WTC11 (cell line): ENCODE measurements around the gene LRIG1. TPM values are rescaled to one million over a fixed set of nuclear protein-coding genes. Genes with fewer than 3 reads are reported as not detected.

ENCODE experiments used
- ATAC-seq: fragments of 200-7000 bp; cut with Tn5 transposase; 2 replicates; pipeline ENCODE4 v1.10.0; 2021; ENCODE audit warnings: mild to moderate bottlenecking, moderate library complexity
- CTCF ChIA-PET: fragments of 300-600 bp; sonication (Branson Sonifier 250); formaldehyde crosslinking; loops from one replicate; lab custom pipeline; 2021; ENCODE audit warnings: antibody characterized with exemption; lab: Charles Lee
- POLR2A ChIA-PET: fragments of 350-600 bp; sonication (Branson Sonifier 250); formaldehyde crosslinking; loops from one replicate; lab custom pipeline; 2021; ENCODE audit warnings: antibody characterized with exemption; lab: Charles Lee
- DNase-seq: peaks from one replicate; pipeline ENCODE4 v3.0.0; 2021; ENCODE audit warnings: low spot score
- H3K27ac Mint-ChIP-seq: 2 replicates; pipeline ENCODE4 v1.8.0; 2021; ENCODE audit warnings: mixed read lengths
- H3K27me3 Mint-ChIP-seq: 2 replicates; pipeline ENCODE4 v1.8.0; 2021; ENCODE audit warnings: low read depth, mild to moderate bottlenecking, moderate library complexity, mixed read lengths
- H3K36me3 Mint-ChIP-seq: 2 replicates; pipeline ENCODE4 v1.8.0; 2021; ENCODE audit warnings: mixed read lengths
- H3K4me1 Mint-ChIP-seq: 2 replicates; pipeline ENCODE4 v1.8.0; 2022; ENCODE audit warnings: mixed read lengths
- H3K4me3 Mint-ChIP-seq: 2 replicates; pipeline ENCODE4 v1.8.0; 2021; ENCODE audit warnings: mild to moderate bottlenecking, moderate library complexity, mixed read lengths
- H3K9me3 Mint-ChIP-seq: 2 replicates; pipeline ENCODE4 v1.8.0; 2021; ENCODE audit warnings: mixed read lengths
- ATF3 ChIP-seq: sonication (generic); formaldehyde crosslinking; conservative IDR thresholded peaks from 2 replicates; pipeline ENCODE4 v1.8.1; 2022; ENCODE audit warnings: mild to moderate bottlenecking, missing genetic modification reagents
- HMGXB4 ChIP-seq: sonication (generic); formaldehyde crosslinking; IDR thresholded peaks from 2 replicates; pipeline ENCODE4 v1.8.1; 2023; ENCODE audit warnings: mild to moderate bottlenecking, moderate library complexity, missing genetic modification reagents
- MAX ChIP-seq: sonication (generic); formaldehyde crosslinking; IDR thresholded peaks from 2 replicates; pipeline ENCODE4 v1.8.0; 2022; ENCODE audit warnings: mild to moderate bottlenecking, missing genetic modification reagents
- MLX ChIP-seq: sonication (generic); formaldehyde crosslinking; IDR thresholded peaks from 2 replicates; pipeline ENCODE4 v1.8.1; 2023; ENCODE audit warnings: mild to moderate bottlenecking, missing genetic modification reagents, moderate library complexity
- MXD4 ChIP-seq: fragments of 250-450 bp; sonication (Bioruptor Pico); IDR thresholded peaks from 2 replicates; pipeline ENCODE4 v1.8.0; 2021; ENCODE audit warnings: mild to moderate bottlenecking, moderate library complexity, borderline replicate concordance
- NFATC4 ChIP-seq: fragments of 250-450 bp; sonication (Bioruptor Pico); IDR thresholded peaks from 2 replicates; pipeline ENCODE4 v1.9.0; 2021; ENCODE audit warnings: mild to moderate bottlenecking
- NFYB ChIP-seq: sonication (generic); formaldehyde crosslinking; conservative IDR thresholded peaks from 2 replicates; pipeline ENCODE4 v1.8.0; 2022; ENCODE audit warnings: low read depth, missing genetic modification reagents
- NR3C1 ChIP-seq: sonication (generic); formaldehyde crosslinking; conservative IDR thresholded peaks from 2 replicates; pipeline ENCODE4 v1.8.1; 2023; ENCODE audit warnings: low read depth, mild to moderate bottlenecking, missing genetic modification reagents
- ZBTB43 ChIP-seq: sonication (generic); formaldehyde crosslinking; IDR thresholded peaks from 2 replicates; pipeline ENCODE4 v1.8.1; 2023; ENCODE audit warnings: mild to moderate bottlenecking, missing genetic modification reagents
- ZMAT4 ChIP-seq: fragments of 250-450 bp; sonication (Bioruptor Pico); IDR thresholded peaks from 2 replicates; pipeline ENCODE4 v1.9.0; 2021; ENCODE audit warnings: mild to moderate bottlenecking
- ZNF121 ChIP-seq: sonication (generic); formaldehyde crosslinking; IDR thresholded peaks from 2 replicates; pipeline ENCODE4 v1.8.0; 2023; ENCODE audit warnings: missing genetic modification reagents
- ZNF232 ChIP-seq: sonication (generic); formaldehyde crosslinking; IDR thresholded peaks from 2 replicates; pipeline ENCODE4 v1.8.0; 2022; ENCODE audit warnings: mild to moderate bottlenecking, missing genetic modification reagents
- ZNF263 ChIP-seq: sonication (generic); formaldehyde crosslinking; IDR thresholded peaks from 2 replicates; pipeline ENCODE4 v1.8.1; 2022; ENCODE audit warnings: low read depth, mild to moderate bottlenecking, moderate library complexity, missing genetic modification reagents
- ZNF396 ChIP-seq: fragments of 250-450 bp; sonication (Bioruptor Pico); IDR thresholded peaks from 2 replicates; pipeline ENCODE4 v1.8.0; 2021; ENCODE audit warnings: mild to moderate bottlenecking, moderate library complexity, borderline replicate concordance
- ZSCAN18 ChIP-seq: fragments of 250-450 bp; sonication (Bioruptor Pico); IDR thresholded peaks from 2 replicates; pipeline ENCODE4 v2.1.2; 2022; ENCODE audit warnings: mild to moderate bottlenecking, moderate library complexity
- total RNA-seq: library from RNA; stranded (reverse); gene quantifications from 3 replicates; pipeline ENCODE4 v1.2.3, GENCODE V29; 2021

The LRIG1 gene
- total RNA-seq, 1 experiment from 2014 or later: 105 TPM

- peak overlapping the region; percentile 96 for H3K27ac Mint-ChIP-seq
- ATAC-seq (no peak), DNase-seq (no peak)
- TF ChIP-seq ZNF232 (no peak), ZNF263 (CRISPR knock-in tag) (no peak)
- peaks cover 77% of the 10 kb centered on the region for H3K4me1 Mint-ChIP-seq
- CTCF ChIA-PET: interaction anchor here (0.6 to 1.1 kb wide), 2 partner anchors 15 to 336 kb away, joined by 3 read pairs; no protein-coding TSS in a partner anchor
- H3K27me3 Mint-ChIP-seq: no peaks in the 10 kb centered on the region
- no peak overlapping the region for H3K4me3 Mint-ChIP-seq
- H3K9me3 Mint-ChIP-seq: no peaks in the 10 kb centered on the region
- peaks cover 8% of the 10 kb centered on the region; the same call in 1 of the 2 replicates for H3K36me3 Mint-ChIP-seq
- POLR2A ChIA-PET: interaction anchor here (0.9 kb wide), 1 partner anchor 9 kb away, joined by 3 read pairs; no protein-coding TSS in a partner anchor
These were observed 14.6 kb downstream of the LRIG1 start for GRCh38 chr3:66486202-66486601.

- Mint-ChIP-seq H3K4me3 (no peak overlapping the region; the same call in 1 of the 2 replicates), H3K36me3 (peaks cover 8% of the 10 kb centered on the region; the same call in 1 of the 2 replicates), H3K9me3 (no peaks in the 10 kb centered on the region), H3K4me1 (peaks cover 71% of the 10 kb centered on the region), H3K27me3 (no peaks in the 10 kb centered on the region), H3K27ac (peak overlapping the region; percentile 96)
- ChIA-PET POLR2A (no interaction called here), CTCF (interaction anchor here (0.6 kb wide), 2 partner anchors 14 to 314 kb away, joined by 3 read pairs; no protein-coding TSS in a partner anchor)
- no peak for TF ChIP-seq ATF3 (CRISPR knock-in tag)
- no peak for TF ChIP-seq ZBTB43 (CRISPR knock-in tag)
- no peak for TF ChIP-seq ZNF121 (CRISPR knock-in tag)
- TF ChIP-seq MXD4 (CRISPR knock-in tag): no peak
- no peak for TF ChIP-seq ZMAT4 (CRISPR knock-in tag)
- TF ChIP-seq HMGXB4 (CRISPR knock-in tag): no peak
- no peak for TF ChIP-seq NFYB (CRISPR knock-in tag)
- TF ChIP-seq MLX: no peak
- TF ChIP-seq MAX (CRISPR knock-in tag): no peak
- TF ChIP-seq NFATC4 (CRISPR knock-in tag): no peak
- TF ChIP-seq NR3C1: no peak
- TF ChIP-seq ZSCAN18 (CRISPR knock-in tag): no peak
- TF ChIP-seq ZNF396 (CRISPR knock-in tag): no peak
- TF ChIP-seq ZNF232: no peak
- ATAC-seq (no peak), DNase-seq (no peak)
These were observed 15.4 kb downstream of the LRIG1 start for GRCh38 chr3:66485291-66485968.
